ENCODE results near the gene CADPS2.

The CADPS2 gene

DNA sequence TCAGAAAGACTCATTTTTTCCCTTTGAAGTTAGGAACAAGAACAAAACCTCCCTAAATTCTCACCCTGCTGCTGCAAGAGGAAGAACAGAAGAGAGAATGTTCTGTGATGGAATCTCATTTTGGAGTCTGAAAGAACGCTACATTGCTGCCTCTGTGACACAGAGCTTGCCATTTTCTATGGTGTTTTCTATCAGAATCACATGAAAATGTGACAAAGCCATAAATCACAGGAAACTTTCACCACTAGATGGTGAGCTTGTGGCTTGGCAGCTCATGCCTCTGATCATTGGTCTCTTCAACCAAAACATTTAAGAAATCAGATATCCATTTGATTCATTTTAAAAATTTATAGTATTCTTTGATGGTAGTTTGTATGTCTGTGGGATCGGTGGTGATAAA lies 82.9 kb downstream of the CADPS2 start:
- TF ChIP-seq RAD21 (IDR thresholded peaks at IDR 0.05; ENCODE audit: low read depth) (peak; percentile 42), ZBTB7A (IDR thresholded peaks at IDR 0.05; ENCODE audit: low read depth) (no peak), YY1 (IDR thresholded peaks at IDR 0.05; ENCODE audit: low read depth) (no peak)
- TF ChIP-seq, protein P1, sequence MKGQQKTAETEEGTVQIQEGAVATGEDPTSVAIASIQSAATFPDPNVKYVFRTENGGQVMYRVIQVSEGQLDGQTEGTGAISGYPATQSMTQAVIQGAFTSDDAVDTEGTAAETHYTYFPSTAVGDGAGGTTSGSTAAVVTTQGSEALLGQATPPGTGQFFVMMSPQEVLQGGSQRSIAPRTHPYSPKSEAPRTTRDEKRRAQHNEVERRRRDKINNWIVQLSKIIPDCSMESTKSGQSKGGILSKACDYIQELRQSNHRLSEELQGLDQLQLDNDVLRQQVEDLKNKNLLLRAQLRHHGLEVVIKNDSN (IDR thresholded peaks at IDR 0.05) = no peak

DNA sequence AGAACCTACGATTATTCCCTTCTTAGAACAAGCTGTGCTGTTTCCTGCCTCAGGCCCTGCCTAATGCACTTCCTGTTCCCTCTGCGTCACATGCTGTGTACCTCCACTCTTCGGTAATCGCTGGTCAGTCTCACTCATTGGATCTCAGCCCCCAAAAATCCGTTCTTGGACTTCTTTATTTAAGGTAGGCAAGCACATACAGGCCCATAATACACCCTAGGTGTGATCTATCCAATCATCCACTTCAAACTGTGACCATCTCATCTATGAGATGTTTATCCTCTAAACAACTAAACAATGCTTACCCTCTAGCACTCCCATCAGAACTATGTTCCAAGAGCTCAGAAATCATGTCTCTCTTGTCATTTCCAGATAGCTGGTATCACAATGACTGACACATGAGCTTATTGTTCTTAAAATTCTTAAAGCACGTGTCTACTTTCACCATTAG lies 83.9 kb downstream of the CADPS2 start:
- TF ChIP-seq TCF12 (IDR thresholded peaks at IDR 0.05; ENCODE audit: low read depth) = no peak
- no peak for TF ChIP-seq RAD21 (IDR thresholded peaks at IDR 0.05; ENCODE audit: low read depth)

DNA sequence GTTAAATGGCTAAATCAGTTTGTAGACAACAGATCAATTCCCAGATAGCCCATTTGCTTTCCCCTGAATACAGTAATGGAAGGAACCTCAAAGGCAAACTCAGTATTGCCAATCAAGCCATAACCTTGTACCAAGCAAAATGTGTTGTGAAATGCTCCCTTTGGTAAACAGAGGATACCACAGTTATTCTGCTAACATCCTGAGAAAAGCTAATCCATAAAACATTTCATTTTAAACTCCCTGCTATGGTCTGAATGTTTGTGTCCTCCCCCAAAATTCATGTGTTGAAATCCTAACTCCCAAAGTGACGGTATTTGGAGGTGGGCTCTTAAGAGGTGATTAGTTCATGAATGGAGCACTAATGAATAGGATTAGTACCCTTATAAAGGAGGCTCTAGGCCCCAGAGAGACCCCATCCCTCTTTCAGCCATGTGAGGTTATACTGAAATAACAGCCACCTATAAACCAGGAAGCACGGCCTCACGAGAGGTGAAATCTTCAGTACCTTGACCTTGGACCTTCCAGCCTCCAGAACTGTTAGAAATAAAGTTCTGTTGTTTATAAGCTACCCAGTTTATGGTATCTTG lies 94.2 kb downstream of the CADPS2 start:
- TF ChIP-seq RAD21 (IDR thresholded peaks at IDR 0.05; ENCODE audit: low read depth) (no peak), FOXM1 (IDR thresholded peaks at IDR 0.05; ENCODE audit: borderline replicate concordance, low read depth) (no peak), NFIC (IDR thresholded peaks at IDR 0.05) (no peak), TAF1 (IDR thresholded peaks at IDR 0.05; ENCODE audit: low read depth) (no peak), ZBTB7A (IDR thresholded peaks at IDR 0.05; ENCODE audit: low read depth) (no peak), CREB1 (IDR thresholded peaks at IDR 0.05; ENCODE audit: low read depth) (no peak), YY1 (IDR thresholded peaks at IDR 0.05; ENCODE audit: low read depth) (no peak), EP300 (IDR thresholded peaks at IDR 0.05; ENCODE audit: borderline replicate concordance) (no peak), TEAD4 (IDR thresholded peaks at IDR 0.05) (no peak), TCF12 (IDR thresholded peaks at IDR 0.05; ENCODE audit: low read depth) (no peak), CEBPB (IDR thresholded peaks at IDR 0.05) (no peak), EGR1 (IDR thresholded peaks at IDR 0.05) (no peak)
- TF ChIP-seq, protein P2, sequence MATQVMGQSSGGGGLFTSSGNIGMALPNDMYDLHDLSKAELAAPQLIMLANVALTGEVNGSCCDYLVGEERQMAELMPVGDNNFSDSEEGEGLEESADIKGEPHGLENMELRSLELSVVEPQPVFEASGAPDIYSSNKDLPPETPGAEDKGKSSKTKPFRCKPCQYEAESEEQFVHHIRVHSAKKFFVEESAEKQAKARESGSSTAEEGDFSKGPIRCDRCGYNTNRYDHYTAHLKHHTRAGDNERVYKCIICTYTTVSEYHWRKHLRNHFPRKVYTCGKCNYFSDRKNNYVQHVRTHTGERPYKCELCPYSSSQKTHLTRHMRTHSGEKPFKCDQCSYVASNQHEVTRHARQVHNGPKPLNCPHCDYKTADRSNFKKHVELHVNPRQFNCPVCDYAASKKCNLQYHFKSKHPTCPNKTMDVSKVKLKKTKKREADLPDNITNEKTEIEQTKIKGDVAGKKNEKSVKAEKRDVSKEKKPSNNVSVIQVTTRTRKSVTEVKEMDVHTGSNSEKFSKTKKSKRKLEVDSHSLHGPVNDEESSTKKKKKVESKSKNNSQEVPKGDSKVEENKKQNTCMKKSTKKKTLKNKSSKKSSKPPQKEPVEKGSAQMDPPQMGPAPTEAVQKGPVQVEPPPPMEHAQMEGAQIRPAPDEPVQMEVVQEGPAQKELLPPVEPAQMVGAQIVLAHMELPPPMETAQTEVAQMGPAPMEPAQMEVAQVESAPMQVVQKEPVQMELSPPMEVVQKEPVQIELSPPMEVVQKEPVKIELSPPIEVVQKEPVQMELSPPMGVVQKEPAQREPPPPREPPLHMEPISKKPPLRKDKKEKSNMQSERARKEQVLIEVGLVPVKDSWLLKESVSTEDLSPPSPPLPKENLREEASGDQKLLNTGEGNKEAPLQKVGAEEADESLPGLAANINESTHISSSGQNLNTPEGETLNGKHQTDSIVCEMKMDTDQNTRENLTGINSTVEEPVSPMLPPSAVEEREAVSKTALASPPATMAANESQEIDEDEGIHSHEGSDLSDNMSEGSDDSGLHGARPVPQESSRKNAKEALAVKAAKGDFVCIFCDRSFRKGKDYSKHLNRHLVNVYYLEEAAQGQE (IDR thresholded peaks at IDR 0.05; ENCODE audit: low read depth) = no peak
- TF ChIP-seq, protein P1 (IDR thresholded peaks at IDR 0.05) = no peak
- TF ChIP-seq, protein P3, sequence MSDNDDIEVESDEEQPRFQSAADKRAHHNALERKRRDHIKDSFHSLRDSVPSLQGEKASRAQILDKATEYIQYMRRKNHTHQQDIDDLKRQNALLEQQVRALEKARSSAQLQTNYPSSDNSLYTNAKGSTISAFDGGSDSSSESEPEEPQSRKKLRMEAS (IDR thresholded peaks at IDR 0.05) = no peak

DNA sequence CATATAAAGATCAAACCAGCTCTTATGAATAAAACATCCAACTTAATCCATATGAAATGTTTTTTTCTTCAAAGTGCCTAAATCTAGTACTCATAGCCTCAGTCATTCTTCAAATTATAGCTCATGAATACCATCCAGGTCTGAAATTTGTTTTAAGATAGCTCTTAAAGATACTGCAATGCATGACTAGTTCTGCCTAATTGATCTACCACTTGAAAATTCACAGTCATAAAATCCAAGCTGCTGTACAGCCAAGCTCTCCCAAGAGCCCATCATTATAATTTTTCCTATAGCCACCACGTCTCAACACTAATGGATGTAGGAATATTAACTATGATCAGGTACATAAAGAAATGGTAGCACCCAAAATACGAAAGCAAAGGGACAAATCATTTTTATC lies 95.7 kb downstream of the CADPS2 start:
- TF ChIP-seq, protein P3 (IDR thresholded peaks at IDR 0.05) = no peak
- no peak for TF ChIP-seq CEBPB (IDR thresholded peaks at IDR 0.05)
- TF ChIP-seq EGR1 (IDR thresholded peaks at IDR 0.05) = no peak

DNA sequence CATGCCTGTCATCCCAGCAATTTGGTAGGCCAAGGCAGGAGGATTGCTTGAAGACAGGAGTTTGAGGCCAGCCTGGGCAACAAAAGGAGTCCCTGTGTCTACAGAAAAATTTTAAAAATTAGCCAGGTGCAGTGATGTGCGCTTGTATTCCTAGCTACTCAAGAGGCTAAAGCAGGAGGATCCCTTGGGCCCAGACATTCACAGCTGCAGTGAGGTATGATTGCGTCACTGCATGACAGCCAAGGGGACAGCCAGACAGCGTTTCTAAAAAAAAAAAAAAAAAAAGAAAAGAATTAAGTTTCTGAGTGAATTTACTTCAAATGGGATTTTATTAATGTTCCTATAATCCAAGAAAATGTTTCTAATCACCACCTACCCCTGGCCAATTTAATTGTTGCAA lies 96.1 kb downstream of the CADPS2 start:
- TF ChIP-seq TCF12 (IDR thresholded peaks at IDR 0.05; ENCODE audit: low read depth) = no peak

DNA sequence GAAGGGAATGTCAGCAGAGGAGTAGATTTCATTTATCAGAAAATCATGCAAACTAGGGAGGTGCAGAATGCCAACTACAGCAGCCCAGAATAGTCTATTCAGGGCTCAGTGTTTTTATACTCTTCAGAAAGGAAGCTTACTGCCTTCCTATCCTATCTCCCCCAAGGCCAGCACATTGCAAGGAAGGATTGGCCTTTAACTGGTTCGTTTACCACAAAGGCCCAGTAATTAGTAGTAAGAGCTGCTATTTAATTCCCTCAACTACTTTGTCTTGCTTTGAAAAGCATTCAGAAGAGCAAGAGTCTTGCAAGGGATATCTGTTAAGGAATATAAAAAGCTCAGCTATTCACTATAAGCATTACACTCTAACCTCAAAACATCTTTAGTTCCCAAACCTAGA lies 97.1 kb downstream of the CADPS2 start:
- TF ChIP-seq, protein P2 (IDR thresholded peaks at IDR 0.05; ENCODE audit: low read depth) = no peak
- TF ChIP-seq EP300 (IDR thresholded peaks at IDR 0.05; ENCODE audit: borderline replicate concordance) (no peak), EGR1 (IDR thresholded peaks at IDR 0.05) (no peak), RAD21 (IDR thresholded peaks at IDR 0.05; ENCODE audit: low read depth) (no peak), CEBPB (IDR thresholded peaks at IDR 0.05) (no peak), NFIC (IDR thresholded peaks at IDR 0.05) (no peak), FOXM1 (IDR thresholded peaks at IDR 0.05; ENCODE audit: borderline replicate concordance, low read depth) (no peak), TEAD4 (IDR thresholded peaks at IDR 0.05) (no peak), TCF12 (IDR thresholded peaks at IDR 0.05; ENCODE audit: low read depth) (no peak), CREB1 (IDR thresholded peaks at IDR 0.05; ENCODE audit: low read depth) (no peak), ZBTB7A (IDR thresholded peaks at IDR 0.05; ENCODE audit: low read depth) (no peak), TAF1 (IDR thresholded peaks at IDR 0.05; ENCODE audit: low read depth) (no peak)
- TF ChIP-seq, protein P3 (IDR thresholded peaks at IDR 0.05) = no peak
- TF ChIP-seq, protein P1 (IDR thresholded peaks at IDR 0.05) = no peak
